Natural killer cell (primary cell): ENCODE data around the gene MGAT3. TPM values are rescaled to one million over a fixed set of nuclear protein-coding genes. Genes with fewer than 3 reads are reported as not detected.

Experiments used
- ATAC-seq, 3 donors: fragments of 150-1000 bp in 2 of 3; fragments of 200-7000 bp in 1 of 3; cut with Tn5 transposase; 1 replicate in 1 of 3; 2 replicates in 2 of 3; pipeline ENCODE4 v1.10.0; 2021; ENCODE audit warnings: mild to moderate bottlenecking in 2 of 3, moderate library complexity in 2 of 3
- DNase-seq, 2 donors: peaks; one replicate each; pipeline versions ENCODE4 v3.0.0 to v3.0.0-alpha.2; 2013 to 2021; ENCODE audit warnings: mixed read lengths in 1 of 2
- H3K27ac ChIP-seq: one replicate; pipeline ENCODE4 v1.5.1; 2013; ENCODE audit warnings: mild to moderate bottlenecking, low read length
- H3K27me3 ChIP-seq: one replicate; pipeline ENCODE4 v1.6.1; 2013; ENCODE audit warnings: low read length; ENCODE audit not compliant: control insufficient read depth, insufficient read depth
- H3K36me3 ChIP-seq: one replicate; pipeline ENCODE4 v1.6.1; 2013; ENCODE audit warnings: low read length; ENCODE audit not compliant: control insufficient read depth, insufficient read depth
- H3K4me1 ChIP-seq: one replicate; pipeline ENCODE4 v1.6.1; 2013; ENCODE audit warnings: low read length; ENCODE audit not compliant: control insufficient read depth, insufficient read depth
- H3K4me3 ChIP-seq: one replicate; pipeline ENCODE4 v1.5.1; 2013; ENCODE audit warnings: low read length
- H3K9me3 ChIP-seq: one replicate; pipeline ENCODE4 v1.6.1; 2013; ENCODE audit warnings: low read length; ENCODE audit not compliant: control insufficient read depth, insufficient read depth
- H3K27ac Mint-ChIP-seq, 2 donors: one replicate each; pipeline ENCODE4 v1.8.0; 2022; ENCODE audit warnings: mild to moderate bottlenecking in 2 of 2, mixed read lengths in 2 of 2, moderate library complexity in 1 of 2
- H3K27me3 Mint-ChIP-seq, 2 donors: one replicate each; pipeline ENCODE4 v1.8.0; 2022; ENCODE audit warnings: low read depth in 2 of 2, mixed read lengths in 2 of 2
- H3K36me3 Mint-ChIP-seq: one replicate; pipeline ENCODE4 v1.8.0; 2022; ENCODE audit warnings: mixed read lengths
- H3K4me1 Mint-ChIP-seq, 2 donors: one replicate each; pipeline ENCODE4 v1.8.0; 2022; ENCODE audit warnings: mixed read lengths in 2 of 2
- H3K4me3 Mint-ChIP-seq: one replicate; pipeline ENCODE4 v1.8.0; 2022; ENCODE audit warnings: mild to moderate bottlenecking, moderate library complexity, mixed read lengths
- H3K9me3 Mint-ChIP-seq, 2 donors: one replicate each; pipeline ENCODE4 v1.8.0; 2022; ENCODE audit warnings: mixed read lengths in 2 of 2
- WGBS: methylation state at CpG from one replicate; pipeline ENCODE4 v1.1.7; 2013; ENCODE audit warnings: missing lambda C conversion rate; ENCODE audit not compliant: insufficient coverage; 5-methylcytosine and 5-hydroxymethylcytosine counted together
- intact Hi-C: fragments of 100-400 bp; cut with micrococcal nuclease; formaldehyde crosslinking; loops from one replicate; pipeline ENCODE4 v1.14.2; 2022
- total RNA-seq, 4 donors: library from RNA; stranded (reverse); fragments of 120-200 nt in 1 of 4; gene quantifications; one replicate each; pipeline versions ENCODE4 v1.2.3 to v1.2.4, GENCODE V29; 2013 to 2022
- TF ChIP-seq, protein P1 (sequence below): fragments of 200-600 bp; IDR thresholded peaks from one replicate; pipeline ENCODE4 v1.8.0; 2022; ENCODE audit warnings: antibody characterized with exemption

MGAT3 gene
- total RNA-seq, 3 donors from 2014 or later (not counting 1 experiment from before 2014, with no cell fraction given): 0.09 to 13.7 (median 0.11) TPM

DNA sequence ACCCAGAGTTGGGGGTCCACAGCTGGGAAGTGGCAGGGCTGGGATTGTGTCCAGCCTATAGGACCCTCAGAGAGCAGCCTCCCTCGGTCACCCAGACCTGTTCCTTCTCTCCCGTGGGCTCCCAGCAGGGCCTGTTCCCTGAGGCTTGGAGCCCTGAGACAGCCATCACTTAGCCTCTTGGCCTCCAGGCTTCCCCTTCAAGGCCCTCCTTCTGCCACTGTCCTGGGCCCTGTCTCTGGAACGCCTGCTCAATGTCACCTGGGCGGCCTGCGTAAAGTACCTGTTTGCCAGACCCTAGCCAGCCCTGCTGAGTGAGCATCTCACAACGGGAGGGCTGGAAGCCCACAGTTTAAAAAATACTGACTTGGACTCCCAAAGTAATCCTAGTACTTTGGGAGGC is 6.5 kb downstream of the MGAT3 start:
- peaks cover 13 to 28% of the 10 kb centered on the region in 2 donors for H3K27me3 Mint-ChIP-seq
- TF ChIP-seq, protein P1, sequence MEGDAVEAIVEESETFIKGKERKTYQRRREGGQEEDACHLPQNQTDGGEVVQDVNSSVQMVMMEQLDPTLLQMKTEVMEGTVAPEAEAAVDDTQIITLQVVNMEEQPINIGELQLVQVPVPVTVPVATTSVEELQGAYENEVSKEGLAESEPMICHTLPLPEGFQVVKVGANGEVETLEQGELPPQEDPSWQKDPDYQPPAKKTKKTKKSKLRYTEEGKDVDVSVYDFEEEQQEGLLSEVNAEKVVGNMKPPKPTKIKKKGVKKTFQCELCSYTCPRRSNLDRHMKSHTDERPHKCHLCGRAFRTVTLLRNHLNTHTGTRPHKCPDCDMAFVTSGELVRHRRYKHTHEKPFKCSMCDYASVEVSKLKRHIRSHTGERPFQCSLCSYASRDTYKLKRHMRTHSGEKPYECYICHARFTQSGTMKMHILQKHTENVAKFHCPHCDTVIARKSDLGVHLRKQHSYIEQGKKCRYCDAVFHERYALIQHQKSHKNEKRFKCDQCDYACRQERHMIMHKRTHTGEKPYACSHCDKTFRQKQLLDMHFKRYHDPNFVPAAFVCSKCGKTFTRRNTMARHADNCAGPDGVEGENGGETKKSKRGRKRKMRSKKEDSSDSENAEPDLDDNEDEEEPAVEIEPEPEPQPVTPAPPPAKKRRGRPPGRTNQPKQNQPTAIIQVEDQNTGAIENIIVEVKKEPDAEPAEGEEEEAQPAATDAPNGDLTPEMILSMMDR: no peak
- DNase-seq (no peak), ATAC-seq (no peak)
- 92% methylated on average over 6 of the region's 6 CpGs for WGBS
- H3K4me1 ChIP-seq: peaks cover 16% of the 10 kb centered on the region
- H3K9me3 Mint-ChIP-seq: no peaks in the 10 kb centered on the region
- no peaks in the 10 kb centered on the region for H3K36me3 ChIP-seq
- H3K4me1 Mint-ChIP-seq: peaks cover under 1 to 5% of the 10 kb centered on the region in 2 donors
- peaks cover 7% of the 10 kb centered on the region for H3K27me3 ChIP-seq
- no peak overlapping the region for H3K4me3 Mint-ChIP-seq
- intact Hi-C loops: no loop called here
- no peaks in the 10 kb centered on the region for H3K9me3 ChIP-seq
- H3K36me3 Mint-ChIP-seq: no peaks in the 10 kb centered on the region
- H3K27ac ChIP-seq: no peak overlapping the region
- H3K27ac Mint-ChIP-seq: no peak overlapping the region
- H3K4me3 ChIP-seq: no peak overlapping the region

DNA sequence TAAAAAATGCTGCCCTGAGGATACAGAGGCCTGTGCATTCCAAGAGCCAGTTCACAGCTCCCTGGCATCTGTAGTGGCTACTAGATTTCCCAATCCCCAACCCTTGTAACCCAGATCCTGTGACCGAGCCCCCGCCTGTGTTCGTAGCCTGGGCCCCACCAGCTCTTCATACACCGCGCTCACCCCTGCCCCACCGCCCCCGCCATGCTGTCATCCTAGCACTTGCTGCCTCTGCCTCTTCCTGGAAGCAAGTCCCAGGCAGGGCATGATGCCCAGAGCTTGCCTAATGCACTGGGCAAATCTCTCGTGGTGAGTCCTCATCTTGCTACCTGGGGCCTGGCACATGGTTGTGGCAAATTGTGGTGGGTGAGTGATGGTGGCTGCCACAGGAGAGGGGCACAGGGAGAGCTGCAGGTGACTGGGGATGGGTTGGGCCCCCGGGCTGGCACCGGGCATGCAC is 7.1 kb downstream of the MGAT3 start:
- Mint-ChIP-seq H3K27me3 (peaks cover 8 to 23% of the 10 kb centered on the region in 2 donors), H3K36me3 (no peaks in the 10 kb centered on the region), H3K9me3 (no peaks in the 10 kb centered on the region), H3K4me1 (no peaks in the 10 kb centered on the region), H3K27ac (no peak overlapping the region), H3K4me3 (no peak overlapping the region)
- TF ChIP-seq, protein P1: no peak
- intact Hi-C loops: no loop called here
- H3K9me3 ChIP-seq: no peaks in the 10 kb centered on the region
- H3K27me3 ChIP-seq: peaks cover under 1% of the 10 kb centered on the region
- H3K27ac ChIP-seq: no peak overlapping the region
- 83% methylated on average over 10 of the region's 10 CpGs for WGBS
- no peak for ATAC-seq
- H3K4me1 ChIP-seq: peaks cover 17% of the 10 kb centered on the region
- H3K4me3 ChIP-seq: no peak overlapping the region
- no peaks in the 10 kb centered on the region for H3K36me3 ChIP-seq
- no peak for DNase-seq

- no peak for DNase-seq
- intact Hi-C loops: no loop called here
- H3K9me3 ChIP-seq: no peaks in the 10 kb centered on the region
- peaks cover 29% of the 10 kb centered on the region for H3K4me1 ChIP-seq
- peaks cover 2 to 4% of the 10 kb centered on the region in 2 donors for H3K27me3 Mint-ChIP-seq
- H3K4me3 Mint-ChIP-seq: no peak overlapping the region
- no peak overlapping the region for H3K4me3 ChIP-seq
- WGBS: 92% methylated on average over 21 of the region's 21 CpGs
- H3K36me3 ChIP-seq: no peaks in the 10 kb centered on the region
- H3K36me3 Mint-ChIP-seq: no peaks in the 10 kb centered on the region
- ATAC-seq: no peak
- no peaks in the 10 kb centered on the region for H3K27me3 ChIP-seq
- no peak overlapping the region for H3K27ac ChIP-seq
- H3K4me1 Mint-ChIP-seq: peaks cover under 1 to 10% of the 10 kb centered on the region in 2 donors
- no peaks in the 10 kb centered on the region for H3K9me3 Mint-ChIP-seq
- no peak overlapping the region for H3K27ac Mint-ChIP-seq
- TF ChIP-seq, protein P1: no peak
These were observed 9.6 kb downstream of the MGAT3 start for GRCh38 chr22:39466228-39467006.
